ENCODE results near the gene ANAPC16. TPM values are rescaled to one million over a fixed set of nuclear protein-coding genes. Genes with fewer than 3 reads are reported as not detected.
"Not testable (repeated sequence)": the region's sequence is repeated elsewhere in the genome, so short reads cannot be mapped to it uniquely, and the experiment has no call there.

ANAPC16 gene
- total RNA-seq, 2 experiments from 2014 or later, result 72.1 to 75.1 TPM

DNA sequence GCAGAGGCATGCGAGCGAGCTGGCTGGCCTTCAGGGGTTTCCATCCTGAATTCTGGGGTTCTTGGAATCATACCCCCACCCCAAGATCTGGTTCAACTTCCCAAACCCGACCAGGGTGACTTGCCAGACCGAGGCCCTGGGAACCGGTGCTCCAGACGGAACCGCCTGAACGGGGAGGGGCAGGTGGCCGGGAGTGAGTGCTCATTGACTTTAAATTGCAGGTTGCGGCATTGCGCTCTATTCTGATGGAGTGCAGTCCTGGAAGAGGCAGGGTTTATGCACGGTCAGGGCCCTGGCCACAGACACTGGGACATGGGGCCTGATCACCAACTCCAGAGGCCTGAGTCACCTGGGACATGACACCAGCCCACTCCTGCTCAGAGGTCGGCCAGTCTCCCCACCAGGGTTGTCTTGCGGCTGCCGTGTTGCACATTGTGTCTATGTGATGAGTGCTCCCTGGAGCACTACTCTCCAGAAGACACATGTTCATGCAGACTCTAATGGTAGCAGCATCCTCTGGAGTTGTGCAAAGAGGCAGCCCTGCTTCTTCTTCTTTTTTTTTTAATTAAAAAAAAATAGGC, 52.1 kb downstream of the ANAPC16 start:
- POLR2A ChIA-PET, result no interaction called here
- CTCF ChIA-PET, result no interaction called here

DNA sequence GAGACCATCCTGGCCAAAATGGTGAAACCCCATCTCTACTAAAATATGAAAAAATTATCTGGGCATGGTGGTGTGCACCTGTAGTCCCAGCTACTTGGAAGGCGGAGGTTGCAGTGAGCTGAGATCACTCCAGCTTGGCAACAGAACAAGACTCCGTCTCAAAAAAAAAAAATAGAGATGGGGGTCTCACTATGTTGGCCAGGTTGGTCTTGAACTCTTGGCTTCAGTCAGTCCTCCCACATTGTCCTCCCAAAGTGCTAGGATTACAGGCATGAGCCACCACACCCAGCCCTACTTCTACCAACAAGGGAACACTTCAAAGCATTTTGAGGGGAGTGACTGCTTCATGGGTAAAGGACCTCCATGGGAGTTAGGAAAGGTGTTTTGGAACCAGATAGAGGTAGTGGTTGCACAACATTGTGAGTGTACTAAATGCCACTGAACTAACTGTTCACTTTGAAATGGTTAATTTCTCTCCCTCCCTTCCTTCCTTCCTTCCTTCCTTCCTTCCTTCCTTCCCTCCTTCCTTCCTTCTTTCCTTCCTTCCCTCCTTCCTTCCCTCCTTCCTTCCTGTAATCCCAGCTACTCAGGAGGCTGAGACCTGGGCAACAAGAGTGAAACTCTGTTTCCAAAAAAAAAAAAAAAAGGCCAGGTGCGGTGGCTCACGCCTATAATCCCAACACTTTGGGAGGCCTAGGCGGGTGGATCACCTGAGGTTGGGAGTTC, 52.8 kb downstream of the ANAPC16 start:
- CTCF ChIA-PET, result interaction anchor here (1.1 kb wide), 1 partner anchor 66 kb away, joined by 3 read pairs; no protein-coding TSS in a partner anchor
- POLR2A ChIA-PET, result not testable (repeated sequence)

DNA sequence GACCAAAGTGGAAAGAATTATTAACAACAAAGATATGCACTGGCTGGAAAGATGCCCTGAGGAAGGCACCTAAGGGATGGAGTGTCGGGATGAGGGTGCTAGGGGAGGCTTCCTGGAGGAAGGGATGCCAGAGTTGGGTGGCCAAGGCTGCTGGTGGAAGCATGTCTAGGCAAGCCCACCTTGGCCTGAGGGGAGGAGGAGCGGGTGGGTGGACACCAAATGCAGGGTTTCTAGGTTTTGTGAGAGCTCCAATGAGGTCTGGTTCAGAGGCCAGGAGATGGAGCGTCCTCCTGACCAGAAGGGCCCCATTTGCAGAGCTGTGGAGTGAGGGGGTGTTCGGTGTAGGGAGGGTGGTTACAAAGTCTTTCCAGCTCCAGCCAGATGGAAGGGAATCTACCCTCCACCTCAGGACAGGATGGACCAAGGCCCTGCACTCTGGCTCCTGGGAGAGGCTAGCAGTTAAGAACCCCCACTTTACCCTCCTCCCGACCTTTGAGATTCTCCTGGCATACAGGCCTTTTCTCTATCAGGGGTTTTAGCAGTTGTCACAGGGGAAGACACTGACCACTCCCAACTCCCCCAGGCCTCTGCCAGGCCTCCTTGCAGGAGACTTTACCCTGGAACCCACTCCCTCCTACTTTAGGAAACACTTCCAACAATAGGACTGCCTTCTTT, 54.9 kb downstream of the ANAPC16 start:
- POLR2A ChIA-PET, result interaction anchor here (7.5 kb wide), 1 partner anchor 24 kb away, joined by 125 read pairs; no protein-coding TSS in a partner anchor
- CTCF ChIA-PET, result interaction anchor here (1.3 kb wide), 1 partner anchor 21 kb away, joined by 3 read pairs; no protein-coding TSS in a partner anchor

DNA sequence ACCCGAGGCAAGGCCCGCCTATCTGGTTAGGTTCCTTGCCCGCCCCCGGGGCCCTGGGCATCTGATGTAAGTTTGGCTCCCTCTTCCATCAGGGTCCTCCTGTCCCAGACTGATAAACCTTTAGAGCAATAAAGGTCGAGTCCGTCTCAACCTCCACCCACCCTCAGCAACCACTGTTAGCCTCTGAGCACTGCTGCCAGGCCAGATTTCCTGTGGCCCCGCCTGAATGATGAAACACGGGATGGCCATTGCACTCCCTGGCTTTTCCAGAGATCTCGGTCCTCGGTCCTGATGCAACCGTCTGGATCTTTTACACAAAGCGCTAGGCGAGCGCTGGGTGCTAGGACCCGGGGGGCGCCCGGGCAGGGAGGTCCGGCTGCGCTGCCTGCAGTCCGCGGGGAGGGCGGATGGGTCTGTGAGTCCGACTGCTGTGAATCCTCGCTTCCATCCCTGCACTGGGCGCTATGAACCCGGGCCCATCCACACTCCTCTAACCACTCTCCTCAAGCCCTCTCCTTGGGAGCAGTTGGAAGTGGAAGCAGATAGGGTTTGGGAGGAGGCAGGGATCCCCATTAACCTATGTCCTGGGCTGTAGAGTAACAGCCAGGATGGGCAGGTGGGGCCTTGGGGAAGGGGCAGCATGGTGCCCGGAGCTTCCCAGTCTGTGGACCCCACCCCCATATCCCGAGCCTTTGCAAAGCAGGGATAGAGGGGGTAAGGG, 57.0 kb downstream of the ANAPC16 start:
- CTCF ChIA-PET, result interaction anchor here (0.6 to 5.5 kb wide), 12 partner anchors 8 to 224 kb away, joined by 3 to 54 read pairs (median 9); partner anchors contain the start of gene ASCC1
- POLR2A ChIA-PET, result interaction anchor here (0.5 to 7.5 kb wide), 20 partner anchors 12 to 1484 kb away, joined by 3 to 125 read pairs (median 5); partner anchors contain the start of genes ANAPC16 and ASCC1

DNA sequence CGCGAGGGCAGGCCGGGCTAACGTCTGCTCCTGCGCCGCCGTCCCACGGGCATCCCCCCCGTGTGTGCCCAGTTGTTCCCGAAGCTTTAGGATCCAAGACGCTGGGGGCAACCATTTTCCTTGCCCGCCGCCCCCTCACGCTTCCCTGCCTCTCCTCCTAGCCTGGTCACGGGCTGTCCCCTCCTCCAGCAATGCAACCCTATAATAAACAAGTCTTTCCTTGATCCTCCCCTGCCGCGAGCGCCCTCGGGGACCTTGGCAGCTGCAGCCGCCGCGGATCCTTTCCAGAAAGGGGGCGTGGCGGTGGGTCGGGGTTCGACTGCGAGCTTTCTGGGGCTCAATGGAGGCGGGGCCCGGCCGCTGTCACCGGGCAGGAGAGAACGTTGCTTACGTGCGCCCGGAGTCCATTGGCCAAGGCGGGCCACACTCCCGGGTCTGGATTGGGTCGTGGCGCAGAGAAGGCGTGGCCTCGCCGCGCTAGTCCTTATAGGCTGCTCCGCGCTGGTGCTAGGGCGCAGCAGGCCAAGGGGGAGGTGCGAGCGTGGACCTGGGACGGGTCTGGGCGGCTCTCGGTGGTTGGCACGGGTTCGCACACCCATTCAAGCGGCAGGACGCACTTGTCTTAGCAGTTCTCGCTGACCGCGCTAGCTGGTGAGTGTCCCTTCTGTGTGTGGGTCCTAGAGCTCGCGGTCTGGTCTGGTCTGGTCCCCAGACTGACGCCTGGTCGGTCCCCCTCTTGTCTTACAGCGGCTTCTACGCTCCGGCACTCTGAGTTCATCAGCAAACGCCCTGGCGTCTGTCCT, 57.8 kb downstream of the ANAPC16 start, which contains the start of gene DDIT4:
TSS of gene DDIT4 (plus strand) at position 515 of the 803 bp plus-strand sequence. CDS start 293 bp downstream, outside the sequence.
- ChIA-PET CTCF (interaction anchor here (0.6 to 5.5 kb wide), 14 partner anchors 9 to 225 kb away, joined by 3 to 54 read pairs (median 8); partner anchors contain the start of genes ANAPC16 and ASCC1), POLR2A (interaction anchor here (0.5 to 7.5 kb wide), 20 partner anchors 12 to 1483 kb away, joined by 3 to 125 read pairs (median 8); partner anchors contain the start of genes ANAPC16 and ASCC1)

DNA sequence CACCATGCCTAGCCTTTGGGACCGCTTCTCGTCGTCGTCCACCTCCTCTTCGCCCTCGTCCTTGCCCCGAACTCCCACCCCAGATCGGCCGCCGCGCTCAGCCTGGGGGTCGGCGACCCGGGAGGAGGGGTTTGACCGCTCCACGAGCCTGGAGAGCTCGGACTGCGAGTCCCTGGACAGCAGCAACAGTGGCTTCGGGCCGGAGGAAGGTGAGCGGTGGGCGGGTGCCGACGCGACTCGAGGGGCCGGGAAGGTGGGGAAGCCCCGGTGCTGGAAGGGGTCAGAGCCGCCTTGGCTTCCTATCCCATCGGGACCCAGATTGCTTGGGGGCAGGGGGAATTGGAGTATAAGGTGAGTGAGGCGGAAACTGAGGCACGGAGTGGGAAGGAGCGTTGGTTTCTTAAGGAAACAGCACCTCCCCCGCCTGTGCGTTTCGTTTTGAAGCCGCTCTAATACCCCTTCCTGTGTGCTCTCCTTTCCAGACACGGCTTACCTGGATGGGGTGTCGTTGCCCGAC, 58.5 kb downstream of the ANAPC16 start:
- CTCF ChIA-PET, result interaction anchor here (0.8 to 5.5 kb wide), 20 partner anchors 10 to 67 kb away, joined by 3 to 54 read pairs (median 5); partner anchors contain the start of genes ANAPC16 and ASCC1
- POLR2A ChIA-PET, result interaction anchor here (0.6 to 7.5 kb wide), 16 partner anchors 10 to 402 kb away, joined by 3 to 125 read pairs (median 8); partner anchors contain the start of genes ANAPC16 and ASCC1

DNA sequence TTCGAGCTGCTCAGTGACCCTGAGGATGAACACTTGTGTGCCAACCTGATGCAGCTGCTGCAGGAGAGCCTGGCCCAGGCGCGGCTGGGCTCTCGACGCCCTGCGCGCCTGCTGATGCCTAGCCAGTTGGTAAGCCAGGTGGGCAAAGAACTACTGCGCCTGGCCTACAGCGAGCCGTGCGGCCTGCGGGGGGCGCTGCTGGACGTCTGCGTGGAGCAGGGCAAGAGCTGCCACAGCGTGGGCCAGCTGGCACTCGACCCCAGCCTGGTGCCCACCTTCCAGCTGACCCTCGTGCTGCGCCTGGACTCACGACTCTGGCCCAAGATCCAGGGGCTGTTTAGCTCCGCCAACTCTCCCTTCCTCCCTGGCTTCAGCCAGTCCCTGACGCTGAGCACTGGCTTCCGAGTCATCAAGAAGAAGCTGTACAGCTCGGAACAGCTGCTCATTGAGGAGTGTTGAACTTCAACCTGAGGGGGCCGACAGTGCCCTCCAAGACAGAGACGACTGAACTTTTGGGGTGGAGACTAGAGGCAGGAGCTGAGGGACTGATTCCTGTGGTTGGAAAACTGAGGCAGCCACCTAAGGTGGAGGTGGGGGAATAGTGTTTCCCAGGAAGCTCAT, 59.0 kb downstream of the ANAPC16 start:
- ChIA-PET CTCF (interaction anchor here (0.5 to 5.5 kb wide), 27 partner anchors 10 to 114 kb away, joined by 3 to 54 read pairs (median 4); partner anchors contain the start of genes ANAPC16 and ASCC1), POLR2A (interaction anchor here (0.6 to 7.5 kb wide), 18 partner anchors 8 to 402 kb away, joined by 3 to 125 read pairs (median 8); partner anchors contain the start of genes ANAPC16 and ASCC1)

DNA sequence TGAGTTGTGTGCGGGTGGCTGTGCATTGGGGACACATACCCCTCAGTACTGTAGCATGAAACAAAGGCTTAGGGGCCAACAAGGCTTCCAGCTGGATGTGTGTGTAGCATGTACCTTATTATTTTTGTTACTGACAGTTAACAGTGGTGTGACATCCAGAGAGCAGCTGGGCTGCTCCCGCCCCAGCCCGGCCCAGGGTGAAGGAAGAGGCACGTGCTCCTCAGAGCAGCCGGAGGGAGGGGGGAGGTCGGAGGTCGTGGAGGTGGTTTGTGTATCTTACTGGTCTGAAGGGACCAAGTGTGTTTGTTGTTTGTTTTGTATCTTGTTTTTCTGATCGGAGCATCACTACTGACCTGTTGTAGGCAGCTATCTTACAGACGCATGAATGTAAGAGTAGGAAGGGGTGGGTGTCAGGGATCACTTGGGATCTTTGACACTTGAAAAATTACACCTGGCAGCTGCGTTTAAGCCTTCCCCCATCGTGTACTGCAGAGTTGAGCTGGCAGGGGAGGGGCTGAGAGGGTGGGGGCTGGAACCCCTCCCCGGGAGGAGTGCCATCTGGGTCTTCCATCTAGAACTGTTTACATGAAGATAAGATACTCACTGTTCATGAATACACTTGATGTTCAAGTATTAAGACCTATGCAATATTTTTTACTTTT, 59.7 kb downstream of the ANAPC16 start:
- ChIA-PET CTCF (interaction anchor here (0.5 to 5.5 kb wide), 25 partner anchors 10 to 115 kb away, joined by 3 to 54 read pairs (median 4); no protein-coding TSS in a partner anchor), POLR2A (interaction anchor here (0.6 to 7.5 kb wide), 17 partner anchors 8 to 63 kb away, joined by 3 to 125 read pairs (median 9); partner anchors contain the start of genes ANAPC16 and ASCC1)

DNA sequence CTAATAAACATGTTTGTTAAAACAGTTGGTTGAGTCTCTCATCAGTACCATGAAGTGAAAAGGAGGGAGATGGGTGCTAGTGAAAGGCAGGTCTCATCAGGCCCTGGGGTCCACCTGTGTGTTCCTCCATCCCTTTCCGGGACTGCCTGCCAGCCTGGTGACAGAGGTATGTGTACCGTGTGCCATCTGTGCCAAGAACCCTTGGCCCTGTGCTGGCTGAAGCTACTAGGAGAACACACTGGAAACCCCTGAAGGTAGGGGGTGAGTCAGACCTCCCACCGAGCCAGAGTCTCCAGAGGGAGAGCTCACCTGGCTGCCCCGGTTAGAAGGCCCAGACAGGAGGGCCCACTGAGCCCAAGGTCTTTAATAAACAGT, 60.2 kb downstream of the ANAPC16 start:
- POLR2A ChIA-PET, result interaction anchor here (1.1 to 7.5 kb wide), 9 partner anchors 16 to 59 kb away, joined by 3 to 125 read pairs (median 30); partner anchors contain the start of genes ANAPC16 and ASCC1
- CTCF ChIA-PET, result interaction anchor here (1.0 to 5.5 kb wide), 8 partner anchors 11 to 60 kb away, joined by 3 to 54 read pairs (median 17); partner anchors contain the start of gene ASCC1

DNA sequence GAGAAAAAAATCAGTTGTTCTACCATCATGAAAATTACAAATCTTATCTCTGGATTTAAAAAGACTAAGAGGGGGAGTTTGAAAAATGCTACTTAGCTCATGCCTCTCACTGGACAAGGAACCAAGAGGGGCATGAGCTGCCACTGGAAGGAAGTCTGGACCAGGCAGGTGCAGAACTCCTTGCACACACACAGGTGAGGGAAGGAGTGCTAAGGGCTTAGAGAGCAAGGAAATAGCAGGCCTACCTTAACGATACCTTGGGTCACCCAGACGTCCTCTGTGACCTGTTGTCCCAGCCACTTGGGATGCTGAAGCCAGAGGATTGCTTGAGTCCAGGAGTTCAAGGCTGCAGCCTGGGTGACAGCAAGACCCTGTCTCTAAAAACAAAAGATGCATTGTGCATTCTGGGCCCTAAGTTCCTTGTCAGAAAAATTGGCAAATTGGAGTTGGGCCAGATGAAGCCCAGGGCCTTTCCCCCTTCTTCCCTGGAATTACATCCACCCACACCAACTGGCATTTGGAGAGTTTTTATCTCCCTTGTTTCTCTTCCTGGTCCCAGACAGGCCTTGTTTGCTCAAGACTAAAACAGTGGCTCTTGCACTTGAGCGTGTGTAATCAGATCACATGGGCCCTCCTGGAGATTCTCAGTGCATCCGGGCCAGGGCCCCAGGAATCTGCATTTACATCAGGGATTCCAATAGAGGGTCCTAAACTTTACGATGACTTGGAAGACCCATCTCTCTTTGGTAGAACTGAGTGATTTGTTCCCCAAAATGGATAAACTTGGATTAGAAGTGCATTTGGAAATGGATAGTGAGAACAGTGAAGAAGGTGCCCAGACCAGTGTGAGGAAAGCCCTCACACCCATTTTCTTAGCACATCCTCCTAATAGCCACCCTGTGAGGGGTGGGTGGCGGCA, 60.9 kb downstream of the ANAPC16 start:
- ChIA-PET POLR2A (interaction anchor here (1.2 to 7.5 kb wide), 7 partner anchors 16 to 60 kb away, joined by 5 to 125 read pairs (median 31); partner anchors contain the start of genes ANAPC16 and ASCC1), CTCF (interaction anchor here (0.8 to 5.9 kb wide), 9 partner anchors 12 to 60 kb away, joined by 3 to 54 read pairs (median 19); partner anchors contain the start of gene ASCC1)

DNA sequence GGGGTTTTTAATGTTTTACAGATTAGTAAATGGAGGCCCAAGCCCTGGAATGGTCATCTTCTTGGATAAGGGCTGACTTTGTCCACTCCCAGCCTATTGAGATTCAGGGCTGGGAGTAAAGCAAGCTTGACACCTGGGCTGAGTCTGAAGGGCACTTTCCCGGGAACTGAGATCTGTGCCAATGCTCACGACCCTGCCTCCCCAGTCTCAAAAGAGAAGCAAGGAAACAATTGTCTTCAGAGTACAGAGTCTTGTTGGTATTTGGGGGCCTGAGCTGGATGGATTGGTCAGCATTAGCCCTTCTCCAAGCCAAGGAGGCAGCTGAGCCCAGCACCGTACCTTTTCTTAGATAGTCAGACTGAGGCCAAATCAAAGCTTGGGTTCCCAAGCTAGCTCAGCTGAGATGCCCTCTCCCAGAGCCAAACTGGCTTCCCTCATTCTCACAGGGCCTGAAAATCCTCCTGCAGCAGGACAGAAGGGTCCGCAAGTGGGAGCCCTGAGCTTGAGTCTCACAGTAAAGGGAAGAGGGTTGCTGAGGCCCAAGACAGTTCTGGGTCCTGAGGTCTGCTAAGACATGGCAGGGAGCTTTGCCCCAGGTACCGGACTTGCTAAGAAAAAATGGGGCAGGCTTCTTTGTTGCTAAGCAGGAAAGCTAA, 61.7 kb downstream of the ANAPC16 start:
- CTCF ChIA-PET, result interaction anchor here (0.6 to 5.9 kb wide), 8 partner anchors 14 to 384 kb away, joined by 3 to 31 read pairs (median 4); no protein-coding TSS in a partner anchor
- POLR2A ChIA-PET, result interaction anchor here (0.5 to 7.5 kb wide), 5 partner anchors 17 to 117 kb away, joined by 3 to 125 read pairs (median 5); no protein-coding TSS in a partner anchor

DNA sequence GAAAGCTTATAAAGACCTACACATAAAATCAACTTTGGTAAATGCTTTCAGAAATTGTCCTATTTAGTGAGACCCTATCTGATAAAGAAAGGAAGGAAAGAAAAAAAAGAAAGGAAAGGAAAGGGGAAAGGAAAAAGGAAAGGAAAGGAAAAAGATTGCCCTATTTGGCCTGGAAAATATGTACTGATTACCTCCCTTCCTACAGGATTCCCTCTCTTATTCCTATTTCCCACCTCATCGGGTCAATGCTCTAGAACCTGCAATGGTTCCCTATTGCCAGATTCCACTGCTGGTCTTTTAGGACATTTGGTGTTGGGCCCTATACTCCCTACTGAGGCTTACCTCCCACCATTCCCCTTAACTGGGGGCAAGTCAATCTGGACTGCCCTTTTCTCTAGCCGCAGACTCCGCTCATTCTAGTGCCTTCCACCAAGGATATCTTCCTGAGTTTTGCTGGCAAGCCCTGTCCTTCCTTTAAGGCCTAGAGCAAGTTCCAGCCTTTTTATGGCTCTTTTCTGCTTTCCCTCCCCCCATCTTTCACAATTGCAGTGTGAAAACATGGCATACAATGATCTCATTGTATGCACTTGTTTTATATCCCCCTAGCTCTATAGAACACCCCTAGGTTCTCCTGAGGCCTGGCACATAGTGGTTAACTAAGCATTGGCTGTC, 62.3 kb downstream of the ANAPC16 start:
- ChIA-PET CTCF (interaction anchor here (0.6 to 5.9 kb wide), 10 partner anchors 13 to 384 kb away, joined by 3 to 31 read pairs (median 3); no protein-coding TSS in a partner anchor), POLR2A (interaction anchor here (0.9 to 7.5 kb wide), 5 partner anchors 16 to 54 kb away, joined by 3 to 125 read pairs (median 5); no protein-coding TSS in a partner anchor)

DNA sequence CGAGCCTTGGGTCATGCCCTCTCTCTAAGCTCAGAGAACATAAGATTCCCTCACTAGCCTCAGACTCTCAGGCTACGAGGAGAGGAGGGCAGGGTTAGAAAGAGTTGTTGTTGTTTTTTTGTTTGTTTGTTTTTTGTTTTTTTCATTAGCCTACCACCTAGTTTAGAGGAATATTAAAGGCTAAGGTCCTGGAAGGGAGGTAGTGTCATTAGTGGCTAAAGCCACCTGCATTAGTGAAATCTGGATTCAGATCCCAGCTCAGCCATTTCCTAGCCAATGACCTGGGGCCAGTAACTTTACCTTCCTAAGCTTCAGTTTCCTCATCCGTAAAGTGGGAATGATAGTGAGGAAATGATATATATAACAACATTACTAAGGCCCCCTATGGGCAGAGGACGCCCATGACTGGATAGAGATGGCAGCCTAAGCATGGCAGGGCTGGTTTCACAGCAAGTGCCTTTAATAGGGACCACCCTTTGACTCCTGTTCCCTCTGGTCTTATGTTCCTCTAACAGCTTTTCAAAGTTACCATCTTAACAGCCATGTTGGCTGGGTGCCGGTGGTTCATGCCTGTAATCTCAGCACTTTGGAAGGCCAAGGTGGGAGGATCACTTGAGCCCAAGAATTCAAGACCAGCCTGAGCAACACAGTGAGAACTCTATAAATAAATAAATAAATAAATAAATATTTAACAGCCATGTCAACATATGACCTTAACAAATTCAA, 63.0 kb downstream of the ANAPC16 start:
- CTCF ChIA-PET, result interaction anchor here (0.6 to 5.9 kb wide), 7 partner anchors 13 to 61 kb away, joined by 3 to 31 read pairs (median 4); no protein-coding TSS in a partner anchor
- POLR2A ChIA-PET, result interaction anchor here (0.9 to 1.1 kb wide), 2 partner anchors 16 to 31 kb away, joined by 3 read pairs; no protein-coding TSS in a partner anchor

Measured in activated CD8-positive, alpha-beta memory T cell treated with anti-CD3 and anti-CD28 coated beads for 36 hours (primary cell).